Measurements from ENCODE around the gene S100A4. TPM values are rescaled to one million over a fixed set of nuclear protein-coding genes. Genes with fewer than 3 reads are reported as not detected.
"Not testable (repeated sequence)": the region's sequence is repeated elsewhere in the genome, so short reads cannot be mapped to it uniquely, and the experiment has no call there.

S100A4 gene
- total and polyA plus RNA-seq, 7 donors, result 27.0 to 155 (median 54.7) TPM

- H3K27ac ChIP-seq, result no peak overlapping the region
- H3K27me3 ChIP-seq (ENCODE audit: insufficient read depth in 3 of 3, low read length in 2 of 3), result no peaks in the 10 kb centered on the region
- no peaks in the 10 kb centered on the region for H3K9me3 ChIP-seq
- ATAC-seq, result no peak
- WGBS, 3 donors, result 44 to 48% (median 45%) methylated on average over 1 of the region's 1 CpG
- H3K4me3 ChIP-seq, result no peak overlapping the region
- H3K4me1 ChIP-seq, result no peaks in the 10 kb centered on the region
- intact Hi-C loops (cut with DNase I), result no loop called here
- no peak for TF ChIP-seq CTCF (IDR thresholded peaks at IDR 0.05)
- no peaks in the 10 kb centered on the region for H3K36me3 ChIP-seq (ENCODE audit: insufficient read depth in 1 of 2, low read depth in 1 of 2)
- DNase-seq, result no peak
Observed at GRCh38 chr1:153586347-153586746, 40.7 kb upstream of the S100A4 start.

- intact Hi-C loops (cut with DNase I), result no loop called here
- H3K9me3 ChIP-seq, result no peaks in the 10 kb centered on the region
- WGBS, 3 donors, result 88 to 100% (median 93%) methylated on average over 1 of the region's 1 CpG
Observed at GRCh38 chr1:153585006-153585405, 39.4 kb upstream of the S100A4 start.

GRCh38 chr1:153583976-153584375 lies 38.4 kb upstream of the S100A4 start:
- H3K27me3 ChIP-seq (ENCODE audit: insufficient read depth in 3 of 3, low read length in 2 of 3), result no peaks in the 10 kb centered on the region
- TF ChIP-seq CTCF (IDR thresholded peaks at IDR 0.05), result no peak
- H3K27ac ChIP-seq, result no peak overlapping the region
- no peaks in the 10 kb centered on the region for H3K9me3 ChIP-seq
- 77 to 81% (median 80%) methylated on average over 2 of the region's 2 CpGs for whole genome bisulfite sequencing, 3 donors
- no peak overlapping the region for H3K4me3 ChIP-seq
- intact Hi-C loops (cut with DNase I), result no loop called here
- ATAC-seq (no peak), DNase-seq (no peak)
- H3K36me3 ChIP-seq (ENCODE audit: insufficient read depth in 1 of 2, low read depth in 1 of 2), result no peaks in the 10 kb centered on the region
- no peaks in the 10 kb centered on the region for H3K4me1 ChIP-seq

More at GRCh38 chr1:153585006-153585405, 39.4 kb upstream of the S100A4 start:
- DNase-seq (no peak), ATAC-seq (no peak)
- H3K4me1 ChIP-seq, result no peaks in the 10 kb centered on the region
- no peak for TF ChIP-seq CTCF (IDR thresholded peaks at IDR 0.05)
- H3K4me3 ChIP-seq, result no peak overlapping the region
- no peaks in the 10 kb centered on the region for H3K36me3 ChIP-seq (ENCODE audit: insufficient read depth in 1 of 2, low read depth in 1 of 2)
- no peak overlapping the region for H3K27ac ChIP-seq
- no peaks in the 10 kb centered on the region for H3K27me3 ChIP-seq (ENCODE audit: insufficient read depth in 3 of 3, low read length in 2 of 3)

GRCh38 chr1:153583514-153583913 lies 37.9 kb upstream of the S100A4 start:
- H3K4me3 ChIP-seq; H3K27ac ChIP-seq; H3K4me1 ChIP-seq; DNase-seq; H3K36me3 ChIP-seq (ENCODE audit: insufficient read depth in 1 of 2, low read depth in 1 of 2); intact Hi-C loops (cut with DNase I); H3K27me3 ChIP-seq (ENCODE audit: insufficient read depth in 3 of 3, low read length in 2 of 3); ATAC-seq; H3K9me3 ChIP-seq: not testable (repeated sequence)
- 88 to 95% (median 92%) methylated on average over 2 to 3 of the region's 3 CpGs for WGBS, 3 donors

- ATAC-seq; H3K27ac ChIP-seq; H3K9me3 ChIP-seq; DNase-seq; H3K4me1 ChIP-seq; H3K4me3 ChIP-seq; H3K36me3 ChIP-seq (ENCODE audit: insufficient read depth in 1 of 2, low read depth in 1 of 2); H3K27me3 ChIP-seq (ENCODE audit: insufficient read depth in 3 of 3, low read length in 2 of 3); intact Hi-C loops (cut with DNase I): not testable (repeated sequence)
- 93 to 97% (median 94%) methylated on average over 24 to 34 of the region's 34 CpGs for WGBS, 3 donors
Observed at GRCh38 chr1:153582836-153583235, 37.2 kb upstream of the S100A4 start.

GRCh38 chr1:153578936-153579335 lies 33.3 kb upstream of the S100A4 start:
- Histone ChIP-seq H3K36me3 (ENCODE audit: insufficient read depth in 1 of 2, low read depth in 1 of 2) (no peaks in the 10 kb centered on the region), H3K4me1 (no peaks in the 10 kb centered on the region), H3K27ac (no peak overlapping the region), H3K4me3 (no peak overlapping the region), H3K27me3 (ENCODE audit: insufficient read depth in 3 of 3, low read length in 2 of 3) (peaks cover 0 to 7% (median 0%) of the 10 kb centered on the region in 3 donors), H3K9me3 (no peaks in the 10 kb centered on the region)
- ATAC-seq (no peak), DNase-seq (no peak)
- no peak for TF ChIP-seq CTCF (IDR thresholded peaks at IDR 0.05)
- 81 to 85% (median 84%) methylated on average over 3 of the region's 3 CpGs for WGBS, 3 donors
- intact Hi-C loops (cut with DNase I), result loop anchor here in 1 of 2 donors (10.0 kb wide), 1 partner anchor 166 kb away; no protein-coding TSS in a partner anchor
